ENCODE measurements around the gene ZBTB20. TPM values are rescaled to one million over a fixed set of nuclear protein-coding genes. Genes with fewer than 3 reads are reported as not detected.

Gene ZBTB20
- total and polyA plus RNA-seq, 10 of the 15 experiments (the other 5 are each of a cell fraction or from before 2014, with no cell fraction given): 0.20 to 5.5 (median 2.2) TPM

DNA sequence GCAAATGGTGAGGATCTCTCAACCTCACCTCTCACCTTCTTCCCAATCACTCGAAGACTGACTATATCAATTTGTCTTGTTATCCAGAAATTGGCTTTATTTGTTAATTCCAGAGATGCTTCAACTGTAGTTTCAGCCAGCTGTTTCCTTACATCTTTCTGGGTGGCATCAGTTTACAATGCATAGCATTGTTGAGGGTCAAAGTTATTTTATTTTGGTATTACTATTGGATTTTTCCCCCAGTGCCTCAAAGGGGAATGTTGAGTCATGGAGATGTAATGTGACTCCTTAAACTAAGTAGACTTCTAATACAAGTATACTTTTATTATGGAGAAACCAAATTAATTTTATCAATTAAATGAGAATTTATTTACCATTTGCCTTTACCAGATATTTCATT, 501.7 kb downstream of the ZBTB20 start:
- ChIA-PET RAD21 (ENCODE audit: unreplicated experiment) (no interaction called here), SMC1A (ENCODE audit: uncharacterized antibody, unreplicated experiment) (no interaction called here), CTCF (no interaction called here), POLR2A (no interaction called here)
- Histone ChIP-seq H3K36me3 (ENCODE audit: control insufficient read depth in 2 of 2, insufficient read depth in 2 of 2, low read length in 1 of 2) (no peaks in the 10 kb centered on the region), H3K4me3 (no peak overlapping the region), H3K9me3 (replicated peaks; ENCODE audit: control insufficient read depth, insufficient read depth, low read length) (no peaks in the 10 kb centered on the region), H4K20me1 (ENCODE audit: control insufficient read depth, insufficient read depth) (no peaks in the 10 kb centered on the region), H2AFZ (ENCODE audit: control insufficient read depth, low read depth, low read length) (no peak overlapping the region), H3K4me2 (ENCODE audit: control insufficient read depth, insufficient read depth) (no peak overlapping the region), H3K27me3 (replicated peaks in 1 of 2; ENCODE audit: control insufficient read depth in 2 of 2, insufficient read depth in 2 of 2, low read length in 1 of 2) (no peaks in the 10 kb centered on the region), H3K4me1 (ENCODE audit: control insufficient read depth, insufficient read depth, low read length) (no peaks in the 10 kb centered on the region), H3K79me2 (ENCODE audit: control insufficient read depth, insufficient read depth, low read length) (no peaks in the 10 kb centered on the region), H3K9ac (ENCODE audit: control insufficient read depth, insufficient read depth, low read length) (no peak overlapping the region), H3K27ac (ENCODE audit: control insufficient read depth, insufficient read depth) (no peak overlapping the region)
- TF ChIP-seq RBBP5 (conservative IDR thresholded peaks at IDR 0.05) (no peak), WRNIP1 (IDR thresholded peaks at IDR 0.05; ENCODE audit: borderline replicate concordance, low read depth, low read length) (no peak), PML (IDR thresholded peaks at IDR 0.05; ENCODE audit: low read length) (no peak), IRF4 (IDR thresholded peaks at IDR 0.05; ENCODE audit: low read depth, low read length) (no peak), PAX8 (IDR thresholded peaks at IDR 0.05) (no peak), FOXK2 (IDR thresholded peaks at IDR 0.05) (no peak), EED (IDR thresholded peaks at IDR 0.05; ENCODE audit: low read depth) (no peak), NBN (IDR thresholded peaks at IDR 0.05) (no peak), CHD1 (IDR thresholded peaks at IDR 0.05; ENCODE audit: low read depth, low read length) (no peak)
- TF ChIP-seq, protein P1, sequence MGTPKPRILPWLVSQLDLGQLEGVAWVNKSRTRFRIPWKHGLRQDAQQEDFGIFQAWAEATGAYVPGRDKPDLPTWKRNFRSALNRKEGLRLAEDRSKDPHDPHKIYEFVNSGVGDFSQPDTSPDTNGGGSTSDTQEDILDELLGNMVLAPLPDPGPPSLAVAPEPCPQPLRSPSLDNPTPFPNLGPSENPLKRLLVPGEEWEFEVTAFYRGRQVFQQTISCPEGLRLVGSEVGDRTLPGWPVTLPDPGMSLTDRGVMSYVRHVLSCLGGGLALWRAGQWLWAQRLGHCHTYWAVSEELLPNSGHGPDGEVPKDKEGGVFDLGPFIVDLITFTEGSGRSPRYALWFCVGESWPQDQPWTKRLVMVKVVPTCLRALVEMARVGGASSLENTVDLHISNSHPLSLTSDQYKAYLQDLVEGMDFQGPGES (IDR thresholded peaks at IDR 0.05): no peak
- TF ChIP-seq, protein P2, sequence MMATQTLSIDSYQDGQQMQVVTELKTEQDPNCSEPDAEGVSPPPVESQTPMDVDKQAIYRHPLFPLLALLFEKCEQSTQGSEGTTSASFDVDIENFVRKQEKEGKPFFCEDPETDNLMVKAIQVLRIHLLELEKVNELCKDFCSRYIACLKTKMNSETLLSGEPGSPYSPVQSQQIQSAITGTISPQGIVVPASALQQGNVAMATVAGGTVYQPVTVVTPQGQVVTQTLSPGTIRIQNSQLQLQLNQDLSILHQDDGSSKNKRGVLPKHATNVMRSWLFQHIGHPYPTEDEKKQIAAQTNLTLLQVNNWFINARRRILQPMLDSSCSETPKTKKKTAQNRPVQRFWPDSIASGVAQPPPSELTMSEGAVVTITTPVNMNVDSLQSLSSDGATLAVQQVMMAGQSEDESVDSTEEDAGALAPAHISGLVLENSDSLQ (IDR thresholded peaks at IDR 0.05): no peak
- TF ChIP-seq, protein P3, sequence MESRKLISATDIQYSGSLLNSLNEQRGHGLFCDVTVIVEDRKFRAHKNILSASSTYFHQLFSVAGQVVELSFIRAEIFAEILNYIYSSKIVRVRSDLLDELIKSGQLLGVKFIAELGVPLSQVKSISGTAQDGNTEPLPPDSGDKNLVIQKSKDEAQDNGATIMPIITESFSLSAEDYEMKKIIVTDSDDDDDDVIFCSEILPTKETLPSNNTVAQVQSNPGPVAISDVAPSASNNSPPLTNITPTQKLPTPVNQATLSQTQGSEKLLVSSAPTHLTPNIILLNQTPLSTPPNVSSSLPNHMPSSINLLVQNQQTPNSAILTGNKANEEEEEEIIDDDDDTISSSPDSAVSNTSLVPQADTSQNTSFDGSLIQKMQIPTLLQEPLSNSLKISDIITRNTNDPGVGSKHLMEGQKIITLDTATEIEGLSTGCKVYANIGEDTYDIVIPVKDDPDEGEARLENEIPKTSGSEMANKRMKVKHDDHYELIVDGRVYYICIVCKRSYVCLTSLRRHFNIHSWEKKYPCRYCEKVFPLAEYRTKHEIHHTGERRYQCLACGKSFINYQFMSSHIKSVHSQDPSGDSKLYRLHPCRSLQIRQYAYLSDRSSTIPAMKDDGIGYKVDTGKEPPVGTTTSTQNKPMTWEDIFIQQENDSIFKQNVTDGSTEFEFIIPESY (IDR thresholded peaks at IDR 0.05): no peak
- in situ Hi-C loops (cut with MboI): no loop called here
- intact Hi-C loops (cut with micrococcal nuclease; ENCODE audit: unreplicated experiment): no loop called here
- 61% methylated on average over 1 of the region's 1 CpG for WGBS (ENCODE audit: insufficient coverage, insufficient replicate concordance, low lambda C conversion rate, missing lambda C conversion rate)
- FAIRE-seq: no peak
- ATAC-seq: no peak
- no peak for DNase-seq (ENCODE audit: low read depth, low spot score)
- BruUV-seq (replicated peaks): no TSS peak
